Measurements from ENCODE around the gene CYFIP1.
"Not testable (repeated sequence)": the region's sequence is repeated elsewhere in the genome, so short reads cannot be mapped to it uniquely, and the experiment has no call there.

GRCh38 chr15:22981931-22982330, 1.8 kb upstream of the CYFIP1 start:
- not testable (repeated sequence) for TF ChIP-seq POLR2A (IDR thresholded peaks at IDR 0.05); CTCF (IDR thresholded peaks at IDR 0.05 in 8 of 11, conservative IDR thresholded peaks at IDR 0.05 in 3 of 11)

Data from spleen (tissue), 7 donors.